Measurements from ENCODE around the gene MS4A15.
"Not testable (repeated sequence)": the region's sequence is repeated elsewhere in the genome, so short reads cannot be mapped to it uniquely, and the experiment has no call there.

Gene MS4A15

DNA sequence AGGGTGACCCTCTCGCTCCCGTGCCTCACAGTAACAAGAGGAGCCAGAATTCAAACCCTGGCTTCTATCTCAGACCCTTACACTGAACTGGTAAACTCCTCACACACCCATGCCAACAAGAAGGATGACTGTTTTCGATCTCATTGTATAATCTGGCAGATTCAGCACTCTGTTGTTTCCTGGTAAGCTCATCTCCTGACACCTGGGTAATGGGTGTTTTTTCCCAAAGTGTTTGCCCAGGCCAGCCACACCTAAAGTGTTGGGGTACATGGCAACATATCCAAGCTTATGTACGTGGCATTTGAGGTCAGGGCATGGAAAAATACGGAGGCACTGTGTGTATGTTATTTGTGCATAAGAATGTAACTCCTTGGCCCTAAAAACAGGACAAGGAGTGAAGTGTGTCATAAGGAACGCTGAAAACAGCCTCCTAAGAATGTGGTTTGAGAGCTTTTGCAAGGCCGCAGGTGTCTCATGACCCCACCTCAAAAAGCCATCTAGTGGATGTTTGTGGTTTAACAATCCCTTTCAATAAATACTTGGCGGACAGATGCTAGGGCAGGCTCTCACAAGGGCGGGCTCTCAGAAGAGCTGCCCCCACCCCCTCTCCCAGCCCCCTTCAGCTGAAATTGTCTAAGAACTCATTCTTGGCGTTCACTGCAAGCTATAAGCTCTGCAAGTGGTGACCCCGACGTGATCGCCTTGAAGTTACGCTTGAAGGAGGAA, at the start of gene MS4A15:
MS4A15 (plus strand) TSS at position 561 of the 726 bp plus-strand sequence. CDS start 6,867 bp downstream, outside the sequence.
- peak; percentile 70 for DNase-seq (ENCODE audit: low spot score)

DNA sequence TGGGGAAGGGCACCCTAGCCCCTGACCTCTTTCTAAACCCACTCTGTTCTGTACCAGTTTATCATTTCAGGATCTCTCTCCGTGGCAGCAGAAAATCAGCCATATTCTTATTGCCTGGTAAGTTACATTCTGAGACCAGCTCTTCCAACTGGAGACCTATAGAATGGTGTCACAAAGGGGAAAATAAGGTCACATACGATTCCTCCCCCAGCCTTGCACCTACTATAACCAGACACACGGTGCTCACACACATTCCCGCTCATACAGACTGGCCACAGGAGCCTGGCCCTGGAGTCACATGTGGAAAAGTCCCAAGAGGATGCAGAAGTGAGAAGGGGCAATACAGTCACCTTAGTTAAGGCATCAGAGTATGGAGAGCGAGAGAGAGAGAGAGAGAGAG, 49.7 kb upstream of the MS4A15 start:
- no peak for DNase-seq (ENCODE audit: low spot score)

GRCh38 chr11:60710482-60710881, 46.2 kb upstream of the MS4A15 start:
- DNase-seq (ENCODE audit: low spot score): no peak

DNA sequence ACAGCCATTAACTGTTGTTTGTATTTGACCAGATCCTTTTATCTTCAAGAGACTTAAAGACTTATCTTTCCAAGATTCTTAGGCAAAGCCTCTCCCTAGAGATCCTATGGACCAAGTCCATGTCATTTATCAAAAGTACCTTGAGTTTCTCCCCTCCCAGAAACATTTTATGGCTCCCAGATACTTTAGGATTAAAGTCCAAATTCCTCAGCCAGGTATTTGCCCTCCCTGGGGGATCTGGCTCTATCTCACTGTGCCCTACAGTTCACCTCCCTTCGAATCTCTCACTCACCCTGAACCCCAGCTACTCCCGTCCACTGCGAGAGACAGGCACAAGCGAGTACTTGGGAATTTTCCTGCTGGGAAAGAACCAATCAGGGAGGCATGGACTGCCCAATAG, 45.4 kb upstream of the MS4A15 start:
- no peak for DNase-seq (ENCODE audit: low spot score)

DNA sequence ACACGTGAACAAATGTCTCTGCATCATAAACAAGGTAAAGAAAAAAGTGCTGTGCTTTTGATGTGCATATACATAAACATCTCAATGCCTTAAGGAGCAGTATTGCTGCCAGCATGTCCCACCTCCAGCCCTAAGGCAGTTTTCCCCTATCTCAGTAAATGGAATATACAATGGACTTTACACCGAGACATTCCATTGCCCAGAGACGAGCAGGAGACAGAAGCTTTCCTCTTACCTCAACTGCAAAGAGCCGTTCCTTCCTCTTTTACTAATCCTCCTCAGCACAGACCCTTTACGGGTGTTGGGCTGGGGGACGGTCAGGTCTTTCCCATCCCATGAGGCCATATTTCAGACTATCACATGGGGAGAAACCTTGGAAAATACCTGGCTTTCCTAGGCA, 43.2 kb upstream of the MS4A15 start:
- not testable (repeated sequence) for DNase-seq (ENCODE audit: low spot score)

- DNase-seq (ENCODE audit: low spot score): no peak
These were observed 38.7 kb upstream of the MS4A15 start for GRCh38 chr11:60717956-60718355.

- DNase-seq (ENCODE audit: low spot score): no peak
These were observed 37.9 kb upstream of the MS4A15 start for GRCh38 chr11:60718524-60719316.

- DNase-seq (ENCODE audit: low spot score): no peak
These were observed 37.3 kb upstream of the MS4A15 start for GRCh38 chr11:60719391-60719790.

DNA sequence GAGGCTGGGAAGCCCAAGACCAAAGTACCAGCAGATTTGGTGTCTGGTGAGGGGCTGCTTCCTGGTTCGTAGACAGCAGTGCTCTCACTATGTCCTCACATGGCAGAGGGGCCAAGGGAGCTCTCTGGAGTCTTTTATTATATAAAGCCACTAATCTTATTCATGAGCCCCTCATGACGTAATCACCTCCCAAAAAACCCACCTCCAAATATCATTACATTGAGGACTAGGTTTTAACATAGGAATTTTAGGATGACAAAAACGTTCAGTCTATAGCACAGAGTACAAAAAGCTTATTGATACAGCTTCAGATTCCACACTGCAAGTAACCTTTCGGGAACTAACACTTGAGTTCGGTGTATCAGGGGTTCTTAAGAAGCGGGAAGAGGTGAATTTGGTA, 36.2 kb upstream of the MS4A15 start:
- no peak for DNase-seq (ENCODE audit: low spot score)

DNA sequence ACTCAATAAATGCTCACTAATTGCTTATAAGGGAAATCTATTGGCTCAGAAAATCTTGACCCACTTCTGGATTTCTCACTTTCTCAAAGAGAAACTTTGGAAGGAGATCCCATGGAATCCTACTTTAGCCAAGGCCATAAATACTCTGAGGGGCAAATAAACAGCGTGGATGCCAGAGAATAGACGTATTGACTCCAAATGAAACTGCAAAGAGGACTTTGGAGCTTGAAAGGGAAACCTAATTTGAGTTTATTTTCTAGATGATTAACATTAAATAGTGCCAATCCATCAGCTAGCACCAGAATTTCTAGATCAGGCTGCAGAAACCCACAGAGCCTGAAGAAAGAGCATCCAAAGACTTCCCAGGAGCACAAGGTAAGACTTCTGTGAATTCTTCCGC, 32.2 kb upstream of the MS4A15 start, which contains the start of gene MS4A18:
MS4A18 (plus strand) TSS at position 301 of the 400 bp plus-strand sequence.
- no peak for DNase-seq (ENCODE audit: low spot score)

DNA sequence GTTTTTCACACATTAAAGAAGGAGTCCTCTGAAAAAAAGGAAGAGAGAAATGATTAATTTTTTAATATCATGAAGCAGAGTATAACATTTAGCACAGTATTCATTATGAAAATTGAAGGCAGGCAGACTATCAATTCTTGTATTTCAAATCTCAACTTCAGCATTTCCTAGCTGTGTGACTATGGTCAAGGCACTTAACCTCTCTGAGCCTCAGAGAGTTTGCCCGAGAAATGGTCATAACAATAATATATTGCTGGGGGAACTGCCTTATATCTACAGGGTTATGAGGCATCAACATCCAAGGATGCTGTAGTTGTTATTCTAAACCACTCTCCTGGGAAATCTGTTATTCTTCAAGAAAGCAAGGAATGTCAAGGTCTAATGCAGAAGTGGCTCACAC, 31.1 kb upstream of the MS4A15 start:
- no peak for DNase-seq (ENCODE audit: low spot score)

DNA sequence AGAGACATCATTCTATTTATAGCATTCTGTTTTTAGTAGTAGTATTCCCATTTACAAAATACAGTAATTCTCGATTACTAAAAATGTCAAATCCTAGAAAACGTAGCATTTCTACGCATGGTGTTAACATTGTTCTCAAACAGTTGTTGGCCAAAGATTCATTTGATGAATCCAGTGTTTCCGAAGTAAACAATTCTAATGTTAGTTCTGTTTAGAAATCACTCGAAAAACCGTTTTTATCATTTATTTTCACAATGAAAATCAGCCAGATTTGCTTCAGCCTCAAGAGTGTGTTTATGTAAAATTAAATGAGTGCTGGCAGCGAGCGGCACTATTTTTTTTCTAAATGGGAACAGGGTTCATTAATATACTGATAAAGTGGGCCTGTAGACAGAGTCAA, 25.1 kb upstream of the MS4A15 start:
- DNase-seq (ENCODE audit: low spot score): no peak

DNA sequence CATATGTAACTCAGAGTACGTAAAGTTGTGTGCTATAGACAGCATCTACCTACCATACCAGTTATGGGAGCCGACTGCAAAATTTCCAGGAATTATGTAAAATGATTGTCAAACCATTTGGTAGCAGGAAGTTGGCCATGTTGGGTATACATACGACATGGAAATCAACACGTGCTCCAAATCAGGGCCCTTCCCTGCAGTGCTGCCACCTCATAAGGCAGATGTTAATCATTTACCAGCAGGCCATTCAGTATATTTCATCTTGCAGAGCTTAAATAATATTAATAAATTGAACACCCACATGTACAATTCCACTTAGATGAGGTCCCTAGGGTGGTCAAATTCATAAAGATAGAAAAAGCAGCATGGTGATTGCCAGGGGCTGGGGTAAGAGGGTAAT, 22.4 kb upstream of the MS4A15 start:
- no peak for DNase-seq (ENCODE audit: low spot score)

- DNase-seq (ENCODE audit: low spot score): no peak
These were observed 17.6 kb upstream of the MS4A15 start for GRCh38 chr11:60739114-60739513.

- no peak for DNase-seq (ENCODE audit: low spot score)
These were observed 16.1 kb upstream of the MS4A15 start for GRCh38 chr11:60740573-60740972.

GRCh38 chr11:60741421-60741820, 15.2 kb upstream of the MS4A15 start:
- DNase-seq (ENCODE audit: low spot score): no peak

- no peak for DNase-seq (ENCODE audit: low spot score)
These were observed 13.6 kb upstream of the MS4A15 start for GRCh38 chr11:60743058-60743457.

- DNase-seq (ENCODE audit: low spot score): no peak
These were observed 12.6 kb upstream of the MS4A15 start for GRCh38 chr11:60744114-60744513.

DNA sequence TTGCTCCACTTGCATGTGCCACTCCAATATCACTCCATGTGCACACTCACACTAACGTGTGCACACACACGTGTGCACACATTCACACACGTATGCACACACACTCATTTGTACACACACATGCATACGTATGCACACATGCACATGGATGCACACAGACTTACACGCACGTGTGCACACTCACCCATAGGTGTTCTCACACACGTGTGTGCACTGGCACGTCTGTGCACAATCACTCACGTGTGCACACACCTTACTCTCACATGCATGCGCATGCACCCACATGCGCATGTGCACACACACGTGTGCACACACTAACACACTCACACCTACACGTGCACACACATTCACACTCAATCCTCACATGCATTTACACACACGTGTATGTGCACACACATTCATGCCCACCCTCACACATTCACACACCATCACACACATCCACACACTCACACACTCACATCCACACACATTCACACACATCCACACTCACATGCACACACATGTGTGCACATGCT, 9.3 kb upstream of the MS4A15 start:
- DNase-seq (ENCODE audit: low spot score): no peak

DNA sequence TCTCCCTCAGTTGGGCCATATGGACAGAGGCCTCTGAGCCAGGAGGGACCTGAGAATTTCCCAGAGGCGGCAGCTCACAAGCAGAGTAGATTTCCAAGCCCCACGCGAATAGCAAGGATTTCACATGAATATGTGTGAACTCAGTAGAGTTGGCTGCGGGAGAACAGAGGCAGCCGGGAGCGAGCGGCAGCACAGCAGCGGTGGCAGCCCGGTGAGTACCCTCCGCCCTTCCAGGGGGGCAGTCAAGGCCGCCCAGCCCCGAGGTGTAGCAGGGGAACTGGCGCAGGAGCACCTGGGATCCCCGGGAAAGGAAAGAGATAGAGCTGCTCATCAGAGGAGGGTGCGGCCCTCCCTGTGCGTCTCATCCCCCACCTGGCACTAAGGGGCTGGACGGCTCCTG, 8.4 kb upstream of the MS4A15 start:
- DNase-seq (ENCODE audit: low spot score): no peak

DNA sequence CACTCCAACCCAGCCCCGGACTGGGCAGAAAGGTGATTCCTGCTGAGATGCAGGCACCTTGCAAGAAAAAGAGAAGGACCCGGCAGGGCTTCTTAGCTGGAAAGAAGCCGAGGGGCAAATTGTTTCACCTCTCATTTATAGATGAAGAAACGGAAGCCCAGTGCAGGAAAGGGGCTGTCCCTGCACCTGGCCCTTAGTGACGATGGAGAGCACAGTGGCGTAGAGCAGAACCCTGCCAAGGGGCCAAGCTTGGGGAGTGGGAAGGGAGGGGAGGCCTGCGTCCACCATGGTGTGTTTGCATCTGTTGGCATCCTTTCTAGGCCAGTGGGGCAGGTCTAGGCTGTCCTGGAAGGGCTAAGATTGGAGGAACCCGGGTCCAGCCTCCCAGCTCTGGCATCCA, 7.8 kb upstream of the MS4A15 start:
- DNase-seq (ENCODE audit: low spot score): no peak

GRCh38 chr11:60750911-60751310, 5.8 kb upstream of the MS4A15 start:
- no peak for DNase-seq (ENCODE audit: low spot score)

DNA sequence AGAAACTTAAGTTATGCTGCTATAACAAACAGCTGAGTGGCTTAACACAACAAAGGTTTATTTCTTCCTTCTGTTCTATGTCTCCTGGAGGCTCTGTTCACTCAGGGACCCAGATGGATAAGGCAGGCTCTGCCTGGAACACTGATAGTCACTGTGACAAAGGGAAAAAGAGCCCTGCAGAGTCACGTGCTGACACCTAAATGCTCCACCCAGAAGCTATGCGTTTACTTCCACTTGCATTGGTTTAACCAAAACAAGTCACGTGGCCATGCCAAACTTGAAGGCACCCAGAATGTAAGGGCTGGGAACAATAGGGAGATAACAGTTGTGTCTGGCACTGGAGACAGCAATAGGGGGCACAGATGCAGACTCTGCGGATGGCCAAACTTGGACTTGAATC, 3.4 kb upstream of the MS4A15 start:
- no peak for DNase-seq (ENCODE audit: low spot score)
